GM06990 (cell line): ENCODE results near the gene SLC51A.

Source experiments
- DNase-seq: peaks from one replicate; pipeline ENCODE4 v3.0.0-alpha.2; 2011; ENCODE audit not compliant: insufficient read length; ENCODE audit errors: extremely low read depth
- H3K27me3 ChIP-seq: replicated peaks from 2 replicates; pipeline ENCODE4 v1.6.0; 2011; ENCODE audit warnings: low read length; ENCODE audit not compliant: control insufficient read depth, insufficient read depth
- H3K36me3 ChIP-seq: 2 replicates; pipeline ENCODE4 v1.5.1; 2011; ENCODE audit warnings: low read length; ENCODE audit not compliant: control insufficient read depth, insufficient read depth
- H3K4me3 ChIP-seq: replicated peaks from 2 replicates; pipeline ENCODE4 v1.5.1; 2011; ENCODE audit warnings: low read depth, mild to moderate bottlenecking, control low read depth, low read length
- CTCF ChIP-seq: IDR thresholded peaks from 2 replicates; pipeline ENCODE4 v1.5.1; 2011; ENCODE audit warnings: low read length, control low read depth, mild to moderate bottlenecking, inconsistent platforms; ENCODE audit not compliant: insufficient read depth, poor library complexity, severe bottlenecking

Gene SLC51A

GRCh38 chr3:196220587-196220986 is 4.3 kb downstream of the SLC51A start:
- no peak for TF ChIP-seq CTCF
- Histone ChIP-seq H3K27me3 (no peaks in the 10 kb centered on the region), H3K4me3 (no peak overlapping the region), H3K36me3 (no peaks in the 10 kb centered on the region)
- DNase-seq, result no peak

GRCh38 chr3:196220991-196221390 is 4.7 kb downstream of the SLC51A start:
- H3K4me3 ChIP-seq, result no peak overlapping the region
- no peak for DNase-seq
- H3K27me3 ChIP-seq, result no peaks in the 10 kb centered on the region
- TF ChIP-seq CTCF, result no peak
- H3K36me3 ChIP-seq, result no peaks in the 10 kb centered on the region

GRCh38 chr3:196222876-196223595 is 6.7 kb downstream of the SLC51A start:
- Histone ChIP-seq H3K4me3 (no peak overlapping the region), H3K36me3 (no peaks in the 10 kb centered on the region), H3K27me3 (no peaks in the 10 kb centered on the region)
- no peak for TF ChIP-seq CTCF
- DNase-seq, result no peak

- no peak for TF ChIP-seq CTCF
- Histone ChIP-seq H3K27me3 (no peaks in the 10 kb centered on the region), H3K36me3 (no peaks in the 10 kb centered on the region), H3K4me3 (no peak overlapping the region)
- no peak for DNase-seq
These were observed 8.8 kb downstream of the SLC51A start for GRCh38 chr3:196225086-196225485.

GRCh38 chr3:196225763-196226364 is 9.5 kb downstream of the SLC51A start:
- Histone ChIP-seq H3K36me3 (no peaks in the 10 kb centered on the region), H3K4me3 (no peak overlapping the region)

More at GRCh38 chr3:196225763-196226364, 9.5 kb downstream of the SLC51A start:
- H3K27me3 ChIP-seq, result no peaks in the 10 kb centered on the region
- DNase-seq, result no peak
- TF ChIP-seq CTCF, result no peak
